IMR-90 (cell line): ENCODE results near the gene FEV. TPM values are rescaled to one million over a fixed set of nuclear protein-coding genes. Genes with fewer than 3 reads are reported as not detected.

Experiments
- ATAC-seq: fragments of 200-7000 bp; cut with Tn5 transposase; 2 replicates; pipeline ENCODE4 v1.9.1; 2020; ENCODE audit warnings: low read depth, mild to moderate bottlenecking, moderate library complexity
- BruUV-seq: library from RNA; stranded (reverse); fragments of 400-500 nt; replicated peaks from 2 replicates; lab custom pipeline; 2021; lab: Mats Ljungman, UMichigan
- CTCF ChIA-PET: fragments of 300-600 bp; formaldehyde crosslinking; extraction: SDS; loops from one replicate; lab custom pipeline; 2021; ENCODE audit warnings: antibody characterized with exemption; lab: Yijun Ruan, JAX
- POLR2A ChIA-PET: fragments of 300-600 bp; sonication (Branson Sonifier 250); formaldehyde crosslinking; loops from one replicate; lab custom pipeline; 2022; ENCODE audit warnings: antibody characterized with exemption; ENCODE audit not compliant: unreplicated experiment; lab: Charles Lee
- DNase-seq: peaks from one replicate; pipeline ENCODE4 v3.0.0; 2013
- H2AFZ ChIP-seq: replicated peaks from 2 replicates; pipeline ENCODE3; 2013; ENCODE audit warnings: low read length, mild to moderate bottlenecking; ENCODE audit not compliant: poor library complexity
- H2AK5ac ChIP-seq: 2 replicates; pipeline ENCODE4 v1.6.1; 2013; ENCODE audit warnings: low read depth, low read length, inconsistent platforms
- H2AK9ac ChIP-seq: replicated peaks from 2 replicates; pipeline ENCODE3; 2013; ENCODE audit warnings: mild to moderate bottlenecking, low read depth, low read length, moderate library complexity; ENCODE audit not compliant: poor library complexity
- H2BK120ac ChIP-seq: 2 replicates; pipeline ENCODE4 v1.6.1; 2013; ENCODE audit warnings: low read depth, low read length, inconsistent platforms
- H2BK15ac ChIP-seq: 3 replicates; pipeline ENCODE4 v1.6.1; 2013; ENCODE audit warnings: low read depth, low read length, inconsistent platforms
- H2BK20ac ChIP-seq: 2 replicates; pipeline ENCODE4 v1.6.1; 2013; ENCODE audit warnings: low read depth, mild to moderate bottlenecking, inconsistent platforms, low read length, moderate library complexity
- H2BK5ac ChIP-seq: 2 replicates; pipeline ENCODE4 v1.6.1; 2013; ENCODE audit warnings: mild to moderate bottlenecking, low read depth, low read length, inconsistent platforms; ENCODE audit not compliant: poor library complexity, severe bottlenecking
- H3K14ac ChIP-seq: replicated peaks from 2 replicates; pipeline ENCODE4 v1.6.1; 2013; ENCODE audit warnings: low read depth, low read length, inconsistent platforms
- H3K18ac ChIP-seq: 2 replicates; pipeline ENCODE4 v1.6.1; 2013; ENCODE audit warnings: low read depth, low read length, control low read depth
- H3K23ac ChIP-seq: 2 replicates; pipeline ENCODE4 v1.6.1; 2013; ENCODE audit warnings: low read depth, low read length, inconsistent platforms
- H3K27ac ChIP-seq: 2 replicates; pipeline ENCODE4 v1.5.1; 2013; ENCODE audit warnings: mild to moderate bottlenecking, control low read depth, low read length; ENCODE audit not compliant: insufficient read depth
- H3K27me3 ChIP-seq: 2 replicates; pipeline ENCODE4 v1.6.1; 2013; ENCODE audit warnings: low read length; ENCODE audit not compliant: control insufficient read depth, insufficient read depth
- H3K36me3 ChIP-seq: 2 replicates; pipeline ENCODE4 v1.6.1; 2013; ENCODE audit warnings: low read length, mixed read lengths; ENCODE audit not compliant: control insufficient read depth, insufficient read depth
- H3K4ac ChIP-seq: 2 replicates; pipeline ENCODE4 v1.6.1; 2013; ENCODE audit warnings: low read depth, low read length, inconsistent platforms
- H3K4me1 ChIP-seq: 2 replicates; pipeline ENCODE4 v1.6.1; 2013; ENCODE audit warnings: low read length, mixed read lengths; ENCODE audit not compliant: control insufficient read depth, insufficient read depth
- H3K4me2 ChIP-seq: 2 replicates; pipeline ENCODE4 v1.6.1; 2013; ENCODE audit warnings: low read depth, mild to moderate bottlenecking, control low read depth, low read length, moderate library complexity
- H3K4me3 ChIP-seq: 2 replicates; pipeline ENCODE4 v1.5.1; 2013; ENCODE audit warnings: low read depth, mild to moderate bottlenecking, control low read depth, low read length, moderate library complexity; ENCODE audit not compliant: insufficient read depth
- H3K56ac ChIP-seq: 2 replicates; pipeline ENCODE4 v1.6.1; 2013; ENCODE audit warnings: low read length, inconsistent platforms; ENCODE audit not compliant: insufficient read depth; ENCODE audit errors: extremely low read depth
- H3K79me1 ChIP-seq, 2 experiments: 2 replicates each; pipeline ENCODE4 v1.6.1; 2013; ENCODE audit warnings: low read length in 2 of 2, inconsistent platforms in 1 of 2, low read depth in 1 of 2
- H3K9ac ChIP-seq: 2 replicates; pipeline ENCODE4 v1.6.1; 2013; ENCODE audit warnings: low read depth, low read length, control low read depth
- H3K9me1 ChIP-seq: 2 replicates; pipeline ENCODE4 v1.6.1; 2013; ENCODE audit warnings: low read length, inconsistent platforms; ENCODE audit not compliant: insufficient read depth
- H3K9me3 ChIP-seq: 2 replicates; pipeline ENCODE4 v1.6.1; 2013; ENCODE audit warnings: low read length; ENCODE audit not compliant: control insufficient read depth, insufficient read depth
- H4K20me1 ChIP-seq: 2 replicates; pipeline ENCODE4 v1.6.1; 2013; ENCODE audit warnings: low read length, inconsistent platforms; ENCODE audit not compliant: insufficient read depth
- H4K5ac ChIP-seq: 2 replicates; pipeline ENCODE4 v1.6.1; 2013; ENCODE audit warnings: mild to moderate bottlenecking, low read depth, low read length, control low read depth
- H4K8ac ChIP-seq, 2 experiments: 2 replicates each; pipeline ENCODE4 v1.6.1; 2013; ENCODE audit warnings: low read depth in 2 of 2, low read length in 2 of 2, control low read depth in 1 of 2, inconsistent platforms in 1 of 2
- H4K91ac ChIP-seq: 2 replicates; pipeline ENCODE4 v1.6.1; 2013; ENCODE audit warnings: low read depth, low read length, inconsistent platforms; ENCODE audit not compliant: insufficient read depth
- BHLHE40 ChIP-seq: fragments of 150-350 bp; IDR thresholded peaks from 2 replicates; pipeline ENCODE4 v1.6.1; 2016; ENCODE audit warnings: mild to moderate bottlenecking, low read depth, low read length
- CEBPB ChIP-seq: IDR thresholded peaks from 2 replicates; pipeline ENCODE4 v1.6.1; 2012; ENCODE audit warnings: low read depth, low read length, improper control_type of control experiment
- CHD1 ChIP-seq: IDR thresholded peaks from 2 replicates; pipeline ENCODE4 v1.6.1; 2012; ENCODE audit warnings: low read depth, low read length, improper control_type of control experiment
- CTCF ChIP-seq: conservative IDR thresholded peaks from 2 replicates; pipeline ENCODE4 v1.5.1; 2012; ENCODE audit warnings: mild to moderate bottlenecking, low read depth, low read length, improper control_type of control experiment
- ELK1 ChIP-seq: fragments of 150-350 bp; IDR thresholded peaks from 2 replicates; pipeline ENCODE4 v1.6.1; 2016; ENCODE audit warnings: low read depth, mild to moderate bottlenecking, low read length, moderate library complexity, borderline replicate concordance
- FOS ChIP-seq: fragments of 150-350 bp; IDR thresholded peaks from 2 replicates; pipeline ENCODE4 v1.6.1; 2016; ENCODE audit warnings: low read depth, low read length
- POLR2A ChIP-seq: IDR thresholded peaks from 2 replicates; pipeline ENCODE4 v1.6.1; 2012; ENCODE audit warnings: mild to moderate bottlenecking, low read depth, low read length
- RFX5 ChIP-seq: IDR thresholded peaks from 2 replicates; pipeline ENCODE4 v1.8.0; 2012; ENCODE audit warnings: low read depth, mild to moderate bottlenecking, low read length, moderate library complexity
- SMC3 ChIP-seq: fragments of 150-350 bp; IDR thresholded peaks from 2 replicates; pipeline ENCODE4 v1.6.1; 2016; ENCODE audit warnings: low read depth, mild to moderate bottlenecking, antibody characterized with exemption, low read length, moderate library complexity
- WGBS, 2 experiments: methylation state at CpG; one replicate each; pipeline versions ENCODE4 v1.1.5 to v1.1.7; 2013; ENCODE audit warnings: missing lambda C conversion rate in 2 of 2; ENCODE audit not compliant: insufficient read length in 1 of 2; ENCODE audit errors: extremely low coverage in 2 of 2; 5-methylcytosine and 5-hydroxymethylcytosine counted together
- dilution Hi-C: fragments of 300-500 bp; cut with HindIII; formaldehyde crosslinking; loops from one replicate; pipeline ENCODE4 v1.14.3; 2018; ENCODE audit warnings: low sequenced_read_pairs; ENCODE audit not compliant: unreplicated experiment
- in situ Hi-C: fragments of 300-500 bp; cut with MboI; formaldehyde crosslinking; loops from 3 replicates; pipeline ENCODE4 v1.14.3; 2019; ENCODE audit warnings: low sequenced_read_pairs, inconsistent platforms, mixed read lengths
- intact Hi-C: fragments of 100-400 bp; cut with micrococcal nuclease; formaldehyde crosslinking; loops from 2 replicates; pipeline ENCODE4 v1.10.0; 2022
- polyA plus RNA-seq, 3 experiments: library from polyadenylated mRNA; depleted of rRNA; stranded (reverse); fragments of >200 nt; gene quantifications; 2 replicates each; pipeline ENCODE4 v1.2.3, GENCODE V29; 2012; ENCODE audit warnings: low replicate concordance in 1 of 3
- total RNA-seq: library from RNA; depleted of rRNA; stranded (reverse); fragments of >200 nt; gene quantifications from 2 replicates; pipeline ENCODE4 v1.2.3, GENCODE V29; 2012
- TF ChIP-seq, protein P1 (sequence below): fragments of 150-350 bp; IDR thresholded peaks from 2 replicates; pipeline ENCODE4 v1.6.1; 2017; ENCODE audit warnings: mild to moderate bottlenecking, antibody characterized with exemption, low read length, low read depth

Gene FEV
- total and polyA plus RNA-seq, 2 of the 4 experiments (the other 2 are of a cell fraction) = not detected

DNA sequence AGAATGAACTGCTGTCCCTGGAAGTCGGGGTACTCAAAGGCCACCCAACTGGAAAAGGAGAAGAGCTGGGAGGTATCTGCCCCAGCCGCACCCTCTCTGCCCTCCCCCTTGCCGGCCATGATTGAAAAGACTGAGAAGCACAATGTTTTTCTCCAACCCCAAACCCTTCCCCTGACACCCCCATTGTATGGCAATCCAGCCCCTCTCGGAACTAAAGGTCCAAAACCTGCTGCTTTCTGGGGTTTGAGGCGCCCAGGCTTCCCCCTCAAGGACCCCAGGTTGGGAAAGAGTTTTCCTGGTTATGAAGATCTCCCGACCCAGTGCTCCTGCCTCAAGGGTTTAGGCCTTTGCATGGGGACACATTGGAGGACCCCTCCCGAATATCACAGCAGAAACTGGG, 7.2 kb upstream of the FEV start:
- DNase-seq (no peak), ATAC-seq (no peak)
- no peak overlapping the region for H3K14ac ChIP-seq
- H2AK9ac ChIP-seq = no peak overlapping the region
- H3K36me3 ChIP-seq = no peaks in the 10 kb centered on the region
- H4K8ac ChIP-seq = no peak overlapping the region
- no peak overlapping the region for H3K9ac ChIP-seq
- no peak overlapping the region for H4K5ac ChIP-seq
- no peaks in the 10 kb centered on the region for H3K79me1 ChIP-seq
- H3K4ac ChIP-seq = no peak overlapping the region
- TF ChIP-seq, protein P1, sequence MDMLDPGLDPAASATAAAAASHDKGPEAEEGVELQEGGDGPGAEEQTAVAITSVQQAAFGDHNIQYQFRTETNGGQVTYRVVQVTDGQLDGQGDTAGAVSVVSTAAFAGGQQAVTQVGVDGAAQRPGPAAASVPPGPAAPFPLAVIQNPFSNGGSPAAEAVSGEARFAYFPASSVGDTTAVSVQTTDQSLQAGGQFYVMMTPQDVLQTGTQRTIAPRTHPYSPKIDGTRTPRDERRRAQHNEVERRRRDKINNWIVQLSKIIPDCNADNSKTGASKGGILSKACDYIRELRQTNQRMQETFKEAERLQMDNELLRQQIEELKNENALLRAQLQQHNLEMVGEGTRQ = no peak
- TF ChIP-seq CEBPB = no peak
- no peak for TF ChIP-seq CTCF
- no peak for TF ChIP-seq RFX5
- TF ChIP-seq FOS = no peak
- no peak for TF ChIP-seq BHLHE40
- TF ChIP-seq POLR2A = no peak
- TF ChIP-seq CHD1 = no peak
- TF ChIP-seq SMC3 = no peak
- TF ChIP-seq ELK1 = no peak
- peaks cover 3% of the 10 kb centered on the region; the same call in 1 of the 2 replicates for H3K9me1 ChIP-seq
- no peak overlapping the region for H2BK20ac ChIP-seq
- intact Hi-C loops (no loop called here), dilution Hi-C loops (no loop called here), in situ Hi-C loops (no loop called here)
- H3K4me1 ChIP-seq = no peaks in the 10 kb centered on the region; the same call in 1 of the 2 replicates
- H3K27ac ChIP-seq = no peak overlapping the region
- H2AK5ac ChIP-seq = no peak overlapping the region
- BruUV-seq = no TSS peak
- no peaks in the 10 kb centered on the region; the same call in 1 of the 2 replicates for H4K20me1 ChIP-seq
- CTCF ChIA-PET = interaction anchor here (1.5 kb wide), 1 partner anchor 12 kb away, joined by 5 read pairs; no protein-coding TSS in a partner anchor
- no peaks in the 10 kb centered on the region for H3K9me3 ChIP-seq
- POLR2A ChIA-PET = no interaction called here
- no peak overlapping the region for H3K4me2 ChIP-seq
- H4K91ac ChIP-seq = no peak overlapping the region
- peaks cover 93% of the 10 kb centered on the region for H3K27me3 ChIP-seq
- H2BK5ac ChIP-seq = no peak overlapping the region
- H3K56ac ChIP-seq = no peak overlapping the region
- H3K4me3 ChIP-seq = no peak overlapping the region
- no peak overlapping the region for H2BK120ac ChIP-seq
- WGBS, 2 experiments = 0% methylated on average over 1 of the region's 7 CpGs; no CpG with 5 or more reads in 1 of the 2 experiments
- no peak overlapping the region for H2BK15ac ChIP-seq
- no peak overlapping the region for H3K23ac ChIP-seq
- no peak overlapping the region for H2AFZ ChIP-seq
- H3K18ac ChIP-seq = no peak overlapping the region
